ENCODE measurements around the gene XIST.
A peak's percentile ranks its signal among the peaks of the same experiment; 100 is the strongest.

XIST gene

GRCh38 chrX:73863852-73864251 is 11.3 kb upstream of the XIST start:
- Histone ChIP-seq H3K27me3 (ENCODE audit: insufficient read depth, poor library complexity, severe bottlenecking) (no peaks in the 10 kb centered on the region), H3K4me3 (replicated peaks; ENCODE audit: insufficient read depth, low read length) (no peak overlapping the region), H3K27ac (replicated peaks) (no peak overlapping the region)
- no peak for DNase-seq (ENCODE audit: low read depth in 1 of 2, low spot score in 1 of 2)
- TF ChIP-seq POLR2AphosphoS5 (IDR thresholded peaks at IDR 0.05; ENCODE audit: low read depth) (no peak), GABPA (IDR thresholded peaks at IDR 0.05; ENCODE audit: low read depth) (no peak), REST (IDR thresholded peaks at IDR 0.05; ENCODE audit: insufficient replicate concordance, low read depth) (no peak), CTCF (IDR thresholded peaks at IDR 0.05; ENCODE audit: insufficient read depth, low read length) (no peak), SPI1 (IDR thresholded peaks at IDR 0.05; ENCODE audit: borderline replicate concordance, low read depth) (no peak)

DNA sequence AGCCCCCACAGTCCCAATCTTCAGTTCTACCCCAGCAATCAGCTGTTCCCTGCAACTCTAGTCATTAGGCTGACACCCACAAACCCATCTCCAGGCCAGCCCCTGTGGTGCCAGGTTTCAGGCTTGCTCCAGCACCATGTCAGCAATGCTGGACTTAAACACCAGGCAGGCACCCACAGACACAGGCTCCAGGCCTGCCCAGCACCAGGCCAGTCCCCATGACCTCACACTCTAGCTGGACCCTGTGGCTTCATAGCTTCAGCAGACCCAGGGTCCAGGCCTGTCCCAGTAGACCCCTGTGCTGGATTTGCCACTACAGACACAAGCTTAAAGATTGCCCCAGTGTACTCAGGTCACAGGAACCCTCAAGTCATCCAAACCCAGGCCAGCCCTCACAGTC is 10.8 kb upstream of the XIST start:
- Histone ChIP-seq H3K27me3 (ENCODE audit: insufficient read depth, poor library complexity, severe bottlenecking) (no peaks in the 10 kb centered on the region), H3K27ac (replicated peaks) (no peak overlapping the region), H3K4me3 (replicated peaks; ENCODE audit: insufficient read depth, low read length) (no peak overlapping the region)
- TF ChIP-seq REST (IDR thresholded peaks at IDR 0.05; ENCODE audit: insufficient replicate concordance, low read depth) (no peak), POLR2AphosphoS5 (IDR thresholded peaks at IDR 0.05; ENCODE audit: low read depth) (no peak), GABPA (IDR thresholded peaks at IDR 0.05; ENCODE audit: low read depth) (no peak), CTCF (IDR thresholded peaks at IDR 0.05; ENCODE audit: insufficient read depth, low read length) (no peak), SPI1 (IDR thresholded peaks at IDR 0.05; ENCODE audit: borderline replicate concordance, low read depth) (no peak)
- no peak for DNase-seq (ENCODE audit: low read depth in 1 of 2, low spot score in 1 of 2)

DNA sequence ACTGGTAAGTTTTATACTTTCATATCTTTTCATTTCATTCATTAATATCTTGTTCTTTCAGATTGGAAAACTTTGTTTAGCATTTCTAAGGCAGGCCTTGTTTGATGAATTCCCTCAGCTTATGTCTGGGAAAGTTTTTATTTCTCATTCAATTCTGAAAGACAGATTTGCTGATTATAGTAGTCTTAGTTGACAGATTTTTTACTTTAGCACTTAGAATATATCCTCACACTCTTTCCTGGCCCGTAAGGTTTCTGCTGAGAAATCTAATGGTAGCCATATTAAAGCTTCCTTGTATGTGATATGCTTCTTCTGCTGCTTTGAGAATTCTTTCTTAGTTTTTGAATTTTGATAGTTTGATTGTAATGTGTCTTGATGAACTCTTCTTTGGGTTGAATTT is 7.1 kb upstream of the XIST start:
- no peak for TF ChIP-seq REST (IDR thresholded peaks at IDR 0.05; ENCODE audit: insufficient replicate concordance, low read depth)
- TF ChIP-seq POLR2AphosphoS5 (IDR thresholded peaks at IDR 0.05; ENCODE audit: low read depth), result no peak
- no peak for TF ChIP-seq SPI1 (IDR thresholded peaks at IDR 0.05; ENCODE audit: borderline replicate concordance, low read depth)
- Histone ChIP-seq H3K27ac (replicated peaks) (no peak overlapping the region), H3K4me3 (replicated peaks; ENCODE audit: insufficient read depth, low read length) (no peak overlapping the region), H3K27me3 (ENCODE audit: insufficient read depth, poor library complexity, severe bottlenecking) (no peaks in the 10 kb centered on the region)
- DNase-seq (ENCODE audit: low read depth in 1 of 2, low spot score in 1 of 2), result no peak

GRCh38 chrX:73855546-73855945 is 3.0 kb upstream of the XIST start:
- peak in 1 of 2 experiments; percentile 68 for DNase-seq (ENCODE audit: low read depth in 1 of 2, low spot score in 1 of 2)
- Histone ChIP-seq H3K27ac (replicated peaks) (no peak overlapping the region), H3K4me3 (replicated peaks; ENCODE audit: insufficient read depth, low read length) (no peak overlapping the region), H3K27me3 (ENCODE audit: insufficient read depth, poor library complexity, severe bottlenecking) (no peaks in the 10 kb centered on the region)
- TF ChIP-seq GABPA (IDR thresholded peaks at IDR 0.05; ENCODE audit: low read depth) (no peak), POLR2AphosphoS5 (IDR thresholded peaks at IDR 0.05; ENCODE audit: low read depth) (no peak), REST (IDR thresholded peaks at IDR 0.05; ENCODE audit: insufficient replicate concordance, low read depth) (no peak), SPI1 (IDR thresholded peaks at IDR 0.05; ENCODE audit: borderline replicate concordance, low read depth) (no peak), CTCF (IDR thresholded peaks at IDR 0.05; ENCODE audit: insufficient read depth, low read length) (no peak)

All from HL-60 (cell line).